ENCODE data around the gene TPST1.
"Not testable (repeated sequence)": the region's sequence is repeated elsewhere in the genome, so short reads cannot be mapped to it uniquely, and the experiment has no call there.

The TPST1 gene

DNA sequence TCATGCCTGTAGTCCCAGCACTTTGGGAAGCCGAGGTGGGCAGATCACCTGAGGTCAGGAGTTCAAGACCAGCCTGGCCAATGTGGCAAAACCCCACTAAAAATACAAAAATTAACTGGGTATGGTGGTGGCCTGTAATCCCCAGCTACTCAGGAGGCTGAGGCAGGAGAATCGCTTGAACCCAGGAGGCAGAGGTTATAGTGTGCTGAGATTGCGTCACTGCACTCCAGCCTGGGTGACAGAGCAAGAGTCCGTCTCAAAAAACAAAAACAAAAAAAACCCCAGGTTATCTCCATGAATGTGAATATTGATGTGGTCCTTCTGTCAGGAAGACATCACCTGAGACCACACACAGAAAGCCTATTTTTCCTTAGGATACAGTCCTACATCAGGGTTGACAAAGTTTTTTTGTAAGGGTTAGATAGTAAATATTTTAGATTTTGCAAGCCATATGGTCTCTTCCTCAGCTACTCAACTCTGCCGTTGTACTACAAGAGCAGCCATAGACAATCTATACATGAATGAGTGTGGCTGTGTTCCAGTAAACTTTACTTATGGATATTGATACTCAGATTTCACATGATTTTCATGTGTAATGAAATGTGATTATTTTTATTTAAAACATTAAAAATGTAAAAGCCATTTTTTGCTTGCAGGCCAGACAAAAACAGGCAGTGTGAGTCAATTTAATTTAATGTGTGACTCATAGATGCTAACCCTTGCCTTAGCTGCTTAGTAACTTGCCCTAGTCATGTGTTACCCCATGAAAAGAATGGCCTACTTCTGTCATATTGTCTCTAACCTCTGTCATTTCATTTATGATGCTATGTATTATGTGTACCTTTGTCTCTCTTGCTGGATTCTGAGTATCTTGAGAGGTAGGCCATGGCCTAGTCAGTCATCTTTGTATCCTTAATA lies 78.1 kb downstream of the TPST1 start:
- DNase-seq (ENCODE audit: low spot score), result no peak

DNA sequence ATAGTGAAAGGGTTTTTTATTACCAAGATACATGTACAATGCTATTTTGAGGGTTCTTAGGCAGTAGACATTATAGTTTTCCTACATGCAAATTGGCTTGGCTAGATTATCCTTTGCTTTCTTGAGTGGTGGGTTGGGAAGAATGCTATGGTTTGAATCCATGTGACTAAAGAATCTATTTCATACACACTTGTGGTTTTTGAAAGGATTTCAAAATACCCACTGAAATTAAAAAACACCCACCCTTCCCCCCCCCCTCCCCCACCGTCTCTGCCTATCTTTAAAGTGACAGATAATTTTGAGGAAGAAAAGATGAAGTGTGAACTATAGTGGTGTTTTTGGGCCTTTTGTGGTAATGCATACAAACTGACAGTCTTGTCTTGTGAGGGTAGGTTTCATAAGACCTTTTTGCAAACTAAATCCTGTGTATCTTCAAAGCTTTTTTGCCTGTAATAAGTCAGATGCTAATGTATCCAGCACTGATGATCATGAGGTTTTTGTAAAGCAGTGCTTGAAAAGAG lies 90.9 kb downstream of the TPST1 start:
- no peak for DNase-seq (ENCODE audit: low spot score)

DNA sequence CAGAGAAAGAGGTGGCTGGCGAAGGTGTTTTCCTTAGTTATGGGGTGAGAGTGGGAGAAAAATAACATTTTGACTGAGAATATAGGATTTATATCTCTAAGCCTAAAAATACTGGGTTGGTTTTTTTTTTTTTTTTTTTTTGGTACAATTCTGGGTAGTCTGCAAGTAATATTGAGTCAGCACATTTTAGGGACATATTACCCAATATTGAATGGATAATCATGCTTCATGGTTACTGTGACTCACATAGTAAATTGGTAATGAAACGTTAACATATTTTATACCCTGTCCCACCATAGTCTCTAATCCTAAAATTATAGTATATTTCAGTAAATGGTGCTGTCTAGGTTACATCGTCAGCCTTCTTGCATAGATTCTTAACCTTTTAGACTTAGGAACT lies 91.4 kb downstream of the TPST1 start:
- DNase-seq (ENCODE audit: low spot score), result no peak

DNA sequence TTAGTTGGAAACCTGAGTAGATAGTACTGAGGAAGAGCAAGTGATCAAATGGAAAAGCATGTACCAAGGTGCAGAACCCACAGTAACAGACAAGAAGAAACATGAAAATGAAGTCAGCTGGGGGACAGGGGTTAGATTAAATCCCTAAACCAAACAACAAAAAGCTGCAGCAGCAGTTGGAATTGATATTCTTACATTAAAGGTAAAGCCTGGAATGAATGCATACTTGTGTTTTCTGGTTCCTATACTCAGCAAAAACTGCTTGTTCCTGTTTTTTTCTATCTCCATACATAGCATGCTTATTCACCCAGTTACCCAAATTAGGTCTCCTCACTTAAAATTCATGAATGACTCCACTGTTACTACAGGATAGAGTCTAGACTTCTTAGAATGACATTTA lies 92.4 kb downstream of the TPST1 start:
- no peak for DNase-seq (ENCODE audit: low spot score)

DNA sequence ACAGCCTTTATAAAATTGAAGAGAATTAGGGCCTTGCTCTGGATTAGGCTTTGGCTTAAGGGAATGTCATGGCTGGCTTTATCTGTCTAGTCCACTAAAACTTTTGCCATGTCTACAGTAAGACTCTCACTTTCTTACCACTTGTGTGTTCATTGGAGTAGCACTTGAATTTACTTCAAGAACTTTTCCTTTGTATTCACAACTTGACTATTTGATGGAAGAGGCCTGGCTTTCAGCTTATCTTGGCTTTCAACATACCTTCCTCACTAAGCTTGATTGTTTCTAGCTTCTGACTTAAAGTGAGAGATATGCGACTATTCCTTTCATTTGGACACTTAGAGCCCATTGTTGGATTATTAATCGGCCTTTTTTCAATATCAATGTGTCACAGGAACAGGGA lies 96.1 kb downstream of the TPST1 start:
- DNase-seq (ENCODE audit: low spot score), result no peak

- DNase-seq (ENCODE audit: low spot score), result no peak
Measured at GRCh38 chr7:66301737-66302136, 96.6 kb downstream of the TPST1 start.

GRCh38 chr7:66303454-66304155 lies 98.5 kb downstream of the TPST1 start:
- no peak for DNase-seq (ENCODE audit: low spot score)

DNA sequence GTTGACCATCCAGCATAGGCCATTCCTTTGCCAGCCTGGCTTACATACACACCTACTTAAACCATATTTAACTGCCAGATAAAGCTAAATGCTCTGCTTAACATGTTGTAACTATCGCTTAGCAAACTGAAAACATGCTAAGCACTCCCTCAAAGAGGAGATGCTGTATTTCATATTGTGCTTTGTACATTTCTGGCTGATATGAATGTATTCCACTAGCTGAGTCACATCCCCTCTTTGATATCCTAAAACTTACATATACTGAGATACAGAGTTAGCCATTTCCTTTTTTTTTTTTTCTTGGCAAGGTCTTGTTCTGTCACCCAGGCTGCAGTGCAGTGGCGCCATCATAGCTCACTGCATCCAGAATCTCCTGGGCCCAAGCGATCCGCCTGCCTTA lies 99.4 kb downstream of the TPST1 start:
- DNase-seq (ENCODE audit: low spot score), result no peak

DNA sequence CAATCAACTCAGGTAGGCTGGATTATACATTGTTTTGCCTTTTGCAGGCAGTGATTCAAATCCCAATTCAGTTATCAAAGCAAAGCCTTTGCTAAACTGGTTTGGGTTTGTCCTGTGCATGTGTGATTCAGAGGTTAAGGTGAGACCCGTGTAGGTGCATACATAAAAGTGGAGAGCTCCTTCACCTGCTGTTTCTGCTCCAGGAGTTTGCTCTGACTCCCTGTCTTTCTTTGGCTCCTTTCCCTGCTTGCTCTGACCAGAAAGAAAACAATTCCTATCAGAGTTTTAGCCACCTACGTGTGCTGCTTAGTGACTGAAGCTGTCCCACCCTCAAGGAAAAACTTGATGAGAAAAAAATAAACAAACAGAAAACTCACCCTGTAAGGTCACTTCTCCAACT lies 101.1 kb downstream of the TPST1 start:
- no peak for DNase-seq (ENCODE audit: low spot score)

GRCh38 chr7:66307591-66308215 lies 102.6 kb downstream of the TPST1 start:
- DNase-seq (ENCODE audit: low spot score), result no peak

- no peak for DNase-seq (ENCODE audit: low spot score)
Measured at GRCh38 chr7:66308411-66308810, 103.3 kb downstream of the TPST1 start.

- no peak for DNase-seq (ENCODE audit: low spot score)
Measured at GRCh38 chr7:66310620-66311019, 105.5 kb downstream of the TPST1 start.

GRCh38 chr7:66313886-66314568 lies 108.9 kb downstream of the TPST1 start:
- DNase-seq (ENCODE audit: low spot score), result no peak

DNA sequence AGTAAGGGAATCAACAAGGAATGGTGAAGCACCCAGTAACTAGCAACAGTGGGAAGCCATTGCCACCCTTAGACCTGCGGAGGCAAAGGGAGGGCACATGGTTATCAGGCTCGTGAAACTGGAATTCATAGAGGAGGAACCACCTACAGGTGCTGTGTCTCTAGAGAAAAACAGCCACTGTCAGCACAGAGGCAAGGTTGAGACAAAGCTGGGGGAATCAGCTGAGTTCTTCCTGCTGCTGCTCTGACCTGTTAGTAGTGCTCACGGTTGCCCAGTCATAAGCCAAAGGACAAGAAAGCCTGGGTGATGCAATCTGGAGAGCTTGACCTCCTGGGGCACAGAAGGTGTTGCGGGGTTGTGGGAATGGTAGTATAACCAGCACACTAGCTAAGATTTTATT lies 110.1 kb downstream of the TPST1 start:
- no peak for DNase-seq (ENCODE audit: low spot score)

GRCh38 chr7:66319407-66319979 lies 114.4 kb downstream of the TPST1 start:
- DNase-seq (ENCODE audit: low spot score), result no peak

GRCh38 chr7:66321283-66321682 lies 116.1 kb downstream of the TPST1 start:
- DNase-seq (ENCODE audit: low spot score), result no peak

- no peak for DNase-seq (ENCODE audit: low spot score)
Measured at GRCh38 chr7:66323114-66323796, 118.1 kb downstream of the TPST1 start.

DNA sequence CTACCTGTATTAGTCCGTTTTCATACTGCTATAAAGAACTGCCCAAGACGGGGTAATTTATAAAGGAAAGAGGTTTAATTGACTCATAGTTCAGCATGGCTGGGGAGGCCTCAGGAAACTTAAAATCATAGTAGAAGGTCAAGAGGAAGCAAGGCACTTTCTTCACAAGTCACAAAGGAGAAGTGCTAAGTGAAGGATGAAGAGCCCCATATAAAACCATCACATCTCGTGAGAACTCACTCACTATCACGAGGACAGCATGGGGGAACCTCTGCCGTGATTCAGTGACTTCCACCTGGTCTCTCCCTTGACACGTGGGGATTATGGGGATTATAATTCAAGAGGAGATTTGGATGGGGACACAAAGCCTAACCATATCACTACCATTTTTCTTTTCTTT lies 119.9 kb downstream of the TPST1 start:
- not testable (repeated sequence) for DNase-seq (ENCODE audit: low spot score)

GRCh38 chr7:66326501-66327215 lies 121.5 kb downstream of the TPST1 start:
- no peak for DNase-seq (ENCODE audit: low spot score)

DNA sequence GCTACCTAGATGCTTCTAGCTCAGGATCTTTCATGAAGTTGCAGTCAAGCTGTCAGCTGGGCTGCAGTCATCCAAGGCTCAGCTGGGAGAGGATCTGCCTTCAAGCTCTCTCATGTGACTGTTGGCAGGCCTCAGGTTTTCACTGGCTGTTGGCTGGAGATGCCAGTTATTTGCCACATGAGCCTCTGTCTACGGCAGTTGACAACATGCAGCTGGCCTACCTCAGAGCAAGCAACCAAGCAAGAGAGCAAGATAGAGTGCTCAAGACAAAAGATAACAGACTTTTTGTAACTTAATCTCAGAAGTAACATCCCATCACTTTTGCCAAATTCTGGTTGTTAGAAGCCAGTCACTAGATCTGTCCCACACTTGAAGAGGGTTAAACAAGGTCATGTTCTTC lies 125.8 kb downstream of the TPST1 start:
- no peak for DNase-seq (ENCODE audit: low spot score)

All from left forelimb (tissue), 1 donor.